Pancreas (tissue), 10 donors: ENCODE measurements around the gene MARCHF9. TPM values are rescaled to one million over a fixed set of nuclear protein-coding genes. Genes with fewer than 3 reads are reported as not detected.

Experiments used
- ATAC-seq, 4 donors: fragments of 200-7000 bp; cut with Tn5 transposase; one replicate each; pipeline versions ENCODE4 v1.8.0 to v1.9.1; 2020; ENCODE audit warnings: mild to moderate bottlenecking in 4 of 4, moderate library complexity in 4 of 4
- DNase-seq, 6 donors: peaks; one replicate each; pipeline ENCODE4 v3.0.0-alpha.2; 2020
- FAIRE-seq: peaks from 2 replicates; lab custom pipeline; 2012; peaks lifted over from hg19 to GRCh38; lab: Jason Lieb, UNC
- H3K27ac ChIP-seq, 4 donors: fragments of 200-600 bp; sonication (generic); 1 replicate in 3 of 4; 2 replicates in 1 of 4; pipeline versions ENCODE4 v1.5.0 to v1.8.0; 2020
- H3K27me3 ChIP-seq, 4 donors: fragments of 200-600 bp; one replicate each; pipeline ENCODE4 v1.8.0; 2021
- H3K36me3 ChIP-seq, 3 donors: fragments of 200-600 bp; sonication (generic) in 1 of 3; one replicate each; pipeline versions ENCODE4 v1.5.0 to v1.8.0; 2020 to 2021
- H3K4me1 ChIP-seq, 3 donors: fragments of 200-600 bp; one replicate each; pipeline ENCODE4 v1.8.0; 2021
- H3K4me3 ChIP-seq, 4 donors: fragments of 200-600 bp; sonication (generic) in 2 of 4; one replicate each; pipeline versions ENCODE4 v1.5.0 to v1.8.0; 2020 to 2021
- H3K9me3 ChIP-seq, 4 donors: fragments of 200-600 bp; one replicate each; pipeline ENCODE4 v1.8.0; 2021
- CTCF ChIP-seq, 4 donors: fragments of 200-600 bp; sonication (generic) in 3 of 4; IDR thresholded peaks; one replicate each; pipeline versions ENCODE4 v1.5.0 to v1.8.0; 2021; ENCODE audit warnings: antibody characterized with exemption in 4 of 4
- WGBS, 2 donors: extraction: QIAGEN DNeasy Blood & Tissue Kit; methylation state at CpG; one replicate each; pipeline ENCODE4 v1.1.7; 2013; 5-methylcytosine and 5-hydroxymethylcytosine counted together
- intact Hi-C, 3 donors: fragments of 100-400 bp; cut with DNase I; formaldehyde crosslinking; loops; one replicate each; pipeline versions ENCODE4 v1.11.1 to v1.14.2; 2022
- polyA plus RNA-seq, 2 donors: library from polyadenylated mRNA; stranded (reverse); fragments of 200-250 nt; gene quantifications; one replicate each; pipeline ENCODE4 v1.2.3, GENCODE V29; 2013
- total RNA-seq, 6 donors: library from RNA; stranded (reverse); fragmentation: NEBNext Ultra II Directional in 4 of 6; extraction: Animal tissue kit (Norgen Biotek cat#: 25700) in 4 of 6; gene quantifications; one replicate each; pipeline versions ENCODE4 v1.2.1 to v1.2.4, GENCODE V29; 2021 to 2023
- donor health status: healthy with polysubstance abuse.
- donor health status: DM: no; HTN: no; CAD: no; lungs with moderate emphysema.
- donor health status: DM: no; HTN: no; CAD: no.
- donor health status: control.
- donor health status: control.
- donor health status: Bipolar disorder and iron deficiency.
- donor health status: DM: yes; HTN: yes; CAD: no.
- donor health status: DM: no; HTN: no; CAD: no.
- donor health status: DM: no; HTN: no; CAD: no.
- donor health status: DM: yes; HTN: yes; CAD: no.

Gene MARCHF9
- total and polyA plus RNA-seq, 8 donors: 6.7 to 32.5 (median 8.0) TPM

GRCh38 chr12:57739387-57739786 lies 15.5 kb upstream of the MARCHF9 start:
- H3K4me1 ChIP-seq: peaks cover 9 to 15% (median 13%) of the 10 kb centered on the region in 3 donors
- no peak for FAIRE-seq

GRCh38 chr12:57739914-57740538 lies 14.9 kb upstream of the MARCHF9 start:
- FAIRE-seq (no peak), ATAC-seq (no peak), DNase-seq (no peak)
- intact Hi-C loops: no loop called here
- Histone ChIP-seq H3K36me3 (no peaks in the 10 kb centered on the region), H3K4me3 (no peak overlapping the region), H3K4me1 (peaks cover 9 to 15% (median 13%) of the 10 kb centered on the region in 3 donors), H3K27ac (no peak overlapping the region), H3K27me3 (peaks cover 0 to 11% (median 0%) of the 10 kb centered on the region in 4 donors), H3K9me3 (no peaks in the 10 kb centered on the region)
- no peak for TF ChIP-seq CTCF (IDR thresholded peaks at IDR 0.05)
- WGBS, 2 donors: 37 to 41% methylated on average over 9 to 10 of the region's 10 CpGs

More at GRCh38 chr12:57739387-57739786, 15.5 kb upstream of the MARCHF9 start:
- Histone ChIP-seq H3K9me3 (no peaks in the 10 kb centered on the region), H3K27me3 (peaks cover 0 to 12% (median 0%) of the 10 kb centered on the region in 4 donors), H3K27ac (no peak overlapping the region), H3K36me3 (no peaks in the 10 kb centered on the region), H3K4me3 (no peak overlapping the region)
- intact Hi-C loops: no loop called here
- no peak for TF ChIP-seq CTCF (IDR thresholded peaks at IDR 0.05)
- 14 to 17% methylated on average over 7 of the region's 7 CpGs for WGBS, 2 donors
- DNase-seq: no peak
- no peak for ATAC-seq

DNA sequence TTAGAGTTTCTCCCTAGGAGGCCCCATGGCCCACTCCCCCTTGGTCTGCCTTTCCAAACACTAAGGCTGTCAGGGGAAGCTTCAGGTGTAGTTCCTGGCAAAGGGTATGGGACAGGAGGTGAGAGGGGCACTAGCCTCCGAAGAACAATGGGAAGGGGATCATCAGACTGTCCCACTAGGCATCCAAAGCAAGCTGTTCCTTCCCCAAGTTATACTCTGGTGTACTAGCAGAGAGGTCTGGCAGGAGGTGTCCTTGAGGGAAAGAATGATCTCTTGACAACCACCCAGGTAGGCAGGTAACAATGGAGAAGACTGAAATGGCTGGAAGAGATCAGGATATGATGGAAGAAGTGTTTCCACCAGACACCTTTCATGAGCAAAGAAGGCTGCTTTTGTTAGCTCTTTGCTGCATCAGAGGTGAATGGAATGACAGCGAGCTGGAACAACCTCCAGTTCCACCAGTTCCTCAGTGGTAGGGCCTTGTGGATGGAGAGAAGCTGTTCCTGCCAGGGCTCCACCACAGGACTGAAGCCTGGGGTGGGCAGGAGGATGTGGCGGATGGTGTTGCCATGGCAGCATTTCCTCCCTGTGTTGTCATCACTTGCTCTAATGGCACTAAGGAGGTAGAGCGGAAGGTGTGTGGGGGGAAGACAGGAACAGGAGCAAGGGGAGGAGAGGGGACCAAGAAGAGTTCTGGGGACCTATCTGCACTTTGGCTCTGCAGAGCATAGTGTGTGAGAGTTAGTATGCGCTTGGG lies 14.1 kb upstream of the MARCHF9 start:
- FAIRE-seq (no peak), DNase-seq (no peak), ATAC-seq (no peak)
- no peak overlapping the region for H3K27ac ChIP-seq
- 72 to 79% methylated on average over 5 of the region's 5 CpGs for WGBS, 2 donors
- H3K4me1 ChIP-seq: peaks cover 9 to 17% (median 15%) of the 10 kb centered on the region in 3 donors
- no peak overlapping the region for H3K4me3 ChIP-seq
- H3K36me3 ChIP-seq: no peaks in the 10 kb centered on the region
- intact Hi-C loops: no loop called here
- H3K27me3 ChIP-seq: peaks cover 0 to 8% (median 0%) of the 10 kb centered on the region in 4 donors
- no peak for TF ChIP-seq CTCF (IDR thresholded peaks at IDR 0.05)
- no peaks in the 10 kb centered on the region for H3K9me3 ChIP-seq

DNA sequence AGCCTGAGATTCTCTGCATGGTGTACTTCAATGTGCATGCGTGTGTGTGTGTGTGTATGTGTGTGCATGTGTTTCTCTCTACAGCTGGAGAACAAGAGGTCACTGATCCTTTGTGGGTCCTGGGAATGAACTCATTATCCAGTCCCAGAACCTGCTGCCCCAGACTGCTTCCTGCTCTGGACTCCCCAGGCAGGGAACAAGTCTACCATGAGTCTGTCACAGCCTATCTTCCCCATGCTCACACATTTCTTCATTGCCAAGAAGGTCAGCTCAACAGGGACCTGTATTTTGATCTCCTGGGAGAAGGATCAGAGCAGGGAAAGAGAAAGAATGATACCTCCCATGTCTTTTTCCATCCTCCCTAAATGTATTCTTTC lies 13.5 kb upstream of the MARCHF9 start:
- Histone ChIP-seq H3K27me3 (peaks cover 0 to 8% (median 0%) of the 10 kb centered on the region in 4 donors), H3K27ac (no peak overlapping the region), H3K4me3 (no peak overlapping the region), H3K36me3 (no peaks in the 10 kb centered on the region), H3K4me1 (peaks cover 9 to 18% (median 15%) of the 10 kb centered on the region in 3 donors), H3K9me3 (no peaks in the 10 kb centered on the region)
- FAIRE-seq (no peak), DNase-seq (no peak), ATAC-seq (no peak)
- WGBS, 2 donors: 69 to 79% methylated on average over 1 of the region's 1 CpG
- intact Hi-C loops: no loop called here
- TF ChIP-seq CTCF (IDR thresholded peaks at IDR 0.05): no peak
